Osteocyte (in vitro differentiated cells): ENCODE data around the gene EPHB2. TPM values are rescaled to one million over a fixed set of nuclear protein-coding genes. Genes with fewer than 3 reads are reported as not detected.
A peak's percentile ranks its signal among the peaks of the same experiment; 100 is the strongest.

Experiments
- DNase-seq: peaks from one replicate; pipeline ENCODE4 v3.0.0; 2021; ENCODE audit warnings: mixed read lengths; ENCODE audit not compliant: unreplicated experiment; ENCODE audit errors: extremely low spot score
- H3K27ac Mint-ChIP-seq: one replicate; pipeline ENCODE4 v1.8.0; 2021; ENCODE audit warnings: mild to moderate bottlenecking, mixed read lengths; ENCODE audit not compliant: unreplicated experiment
- H3K27me3 Mint-ChIP-seq: one replicate; pipeline ENCODE4 v1.8.0; 2021; ENCODE audit warnings: mixed read lengths; ENCODE audit not compliant: unreplicated experiment
- H3K36me3 Mint-ChIP-seq: one replicate; pipeline ENCODE4 v1.8.0; 2021; ENCODE audit warnings: mixed read lengths; ENCODE audit not compliant: unreplicated experiment
- H3K4me1 Mint-ChIP-seq: one replicate; pipeline ENCODE4 v1.8.0; 2021; ENCODE audit warnings: mixed read lengths; ENCODE audit not compliant: unreplicated experiment
- H3K4me3 Mint-ChIP-seq: one replicate; pipeline ENCODE4 v1.8.0; 2021; ENCODE audit warnings: mild to moderate bottlenecking, moderate library complexity, mixed read lengths; ENCODE audit not compliant: unreplicated experiment
- H3K9me3 Mint-ChIP-seq: one replicate; pipeline ENCODE4 v1.8.0; 2021; ENCODE audit warnings: mixed read lengths; ENCODE audit not compliant: unreplicated experiment
- CTCF ChIP-seq: fragments of 200-600 bp; sonication (generic); IDR thresholded peaks from 2 replicates; pipeline ENCODE4 v1.5.0; 2021; ENCODE audit warnings: antibody characterized with exemption, mild to moderate bottlenecking, moderate library complexity
- total RNA-seq: library from RNA; stranded (reverse); gene quantifications from 2 replicates; pipeline ENCODE4 v1.2.1, GENCODE V29; 2021

EPHB2 gene
- total RNA-seq, 1 donor from 2014 or later: 32.5 TPM

- Mint-ChIP-seq H3K27me3 (peaks cover 7% of the 10 kb centered on the region), H3K36me3 (peaks cover 2% of the 10 kb centered on the region), H3K4me1 (peaks cover 11% of the 10 kb centered on the region), H3K4me3 (no peak overlapping the region), H3K27ac (no peak overlapping the region), H3K9me3 (no peaks in the 10 kb centered on the region)
- no peak for DNase-seq
- TF ChIP-seq CTCF: no peak
These were observed 210.3 kb downstream of the EPHB2 start for GRCh38 chr1:22920734-22921451.

- DNase-seq: no peak
- H3K27ac Mint-ChIP-seq: peak overlapping the region; percentile 4
- TF ChIP-seq CTCF: no peak
- H3K4me1 Mint-ChIP-seq: peaks cover 11% of the 10 kb centered on the region
- H3K9me3 Mint-ChIP-seq: no peaks in the 10 kb centered on the region
- peaks cover 2% of the 10 kb centered on the region for H3K36me3 Mint-ChIP-seq
- H3K27me3 Mint-ChIP-seq: peaks cover 12% of the 10 kb centered on the region
- H3K4me3 Mint-ChIP-seq: no peak overlapping the region
These were observed 210.9 kb downstream of the EPHB2 start for GRCh38 chr1:22921452-22922126.

GRCh38 chr1:22922640-22923039 is 212.0 kb downstream of the EPHB2 start:
- no peak for TF ChIP-seq CTCF
- no peak for DNase-seq
- H3K4me1 Mint-ChIP-seq: peaks cover 11% of the 10 kb centered on the region
- no peak overlapping the region for H3K27ac Mint-ChIP-seq
- peaks cover 2% of the 10 kb centered on the region for H3K36me3 Mint-ChIP-seq
- H3K27me3 Mint-ChIP-seq: peaks cover 19% of the 10 kb centered on the region
- H3K9me3 Mint-ChIP-seq: no peaks in the 10 kb centered on the region
- H3K4me3 Mint-ChIP-seq: no peak overlapping the region

- H3K27ac Mint-ChIP-seq: no peak overlapping the region
- TF ChIP-seq CTCF: no peak
- H3K4me3 Mint-ChIP-seq: no peak overlapping the region
- DNase-seq: no peak
- H3K4me1 Mint-ChIP-seq: peaks cover 11% of the 10 kb centered on the region
- peaks cover 34% of the 10 kb centered on the region for H3K27me3 Mint-ChIP-seq
- no peaks in the 10 kb centered on the region for H3K9me3 Mint-ChIP-seq
- H3K36me3 Mint-ChIP-seq: peaks cover 2% of the 10 kb centered on the region
These were observed 214.5 kb downstream of the EPHB2 start for GRCh38 chr1:22925111-22925510.

GRCh38 chr1:22930240-22930912 is 219.7 kb downstream of the EPHB2 start:
- peak; percentile 89 for TF ChIP-seq CTCF
- no peak for DNase-seq
- Mint-ChIP-seq H3K27ac (no peak overlapping the region), H3K4me1 (no peaks in the 10 kb centered on the region), H3K9me3 (peaks cover 5% of the 10 kb centered on the region), H3K4me3 (no peak overlapping the region), H3K27me3 (peaks cover 46% of the 10 kb centered on the region), H3K36me3 (no peaks in the 10 kb centered on the region)
